ENCODE results near the gene SHISA4. TPM values are rescaled to one million over a fixed set of nuclear protein-coding genes. Genes with fewer than 3 reads are reported as not detected.

The SHISA4 gene
- total and polyA plus RNA-seq, 2 donors from 2014 or later = 10.4 to 37.6 TPM

- H3K9me3 ChIP-seq (ENCODE audit: control insufficient read depth in 2 of 3, insufficient read depth in 1 of 3, low read length in 3 of 3) = no peaks in the 10 kb centered on the region
- H3K36me3 ChIP-seq (ENCODE audit: control insufficient read depth in 2 of 3, insufficient read depth in 3 of 3, low read length in 3 of 3) = no peaks in the 10 kb centered on the region
- no peak for TF ChIP-seq CTCF (IDR thresholded peaks at IDR 0.05; ENCODE audit: borderline replicate concordance, extremely low read depth, insufficient read depth)
- H3K4me1 ChIP-seq (ENCODE audit: control insufficient read depth in 2 of 3, insufficient read depth in 2 of 3, low read depth in 1 of 3, low read length in 3 of 3) = peaks cover 0 to 12% (median 0%) of the 10 kb centered on the region in 3 donors
- FAIRE-seq (no peak), DNase-seq (no peak)
- no peak overlapping the region for H3K27ac ChIP-seq (ENCODE audit: low read depth in 2 of 2, low read length in 2 of 2)
- no peak overlapping the region for H3K9ac ChIP-seq (ENCODE audit: low read length in 3 of 3)
- H3K4me3 ChIP-seq (ENCODE audit: low read length in 3 of 3) = no peak overlapping the region
- no peaks in the 10 kb centered on the region for H3K27me3 ChIP-seq (ENCODE audit: control insufficient read depth, insufficient read depth, low read length)
- intact Hi-C loops (cut with DNase I) = loop anchor here (5.0 kb wide), 1 partner anchor 74 kb away; no protein-coding TSS in a partner anchor
Measured at GRCh38 chr1:201893431-201893830, 4.7 kb downstream of the SHISA4 start.

- no peak for FAIRE-seq
Measured at GRCh38 chr1:201894343-201895119, 5.8 kb downstream of the SHISA4 start.

GRCh38 chr1:201895120-201895665 lies 6.5 kb downstream of the SHISA4 start:
- Histone ChIP-seq H3K27me3 (ENCODE audit: control insufficient read depth, insufficient read depth, low read length) (no peaks in the 10 kb centered on the region), H3K9me3 (ENCODE audit: control insufficient read depth in 2 of 3, insufficient read depth in 1 of 3, low read length in 3 of 3) (no peaks in the 10 kb centered on the region), H3K36me3 (ENCODE audit: control insufficient read depth in 2 of 3, insufficient read depth in 3 of 3, low read length in 3 of 3) (no peaks in the 10 kb centered on the region), H3K4me3 (ENCODE audit: low read length in 3 of 3) (no peak overlapping the region), H3K27ac (ENCODE audit: low read depth in 2 of 2, low read length in 2 of 2) (no peak overlapping the region), H3K4me1 (ENCODE audit: control insufficient read depth in 2 of 3, insufficient read depth in 2 of 3, low read depth in 1 of 3, low read length in 3 of 3) (peaks cover 0 to 5% (median 0%) of the 10 kb centered on the region in 3 donors), H3K9ac (ENCODE audit: low read length in 3 of 3) (no peak overlapping the region)
- FAIRE-seq = no peak
- TF ChIP-seq CTCF (IDR thresholded peaks at IDR 0.05; ENCODE audit: borderline replicate concordance, extremely low read depth, insufficient read depth) = no peak
- DNase-seq = no peak
- intact Hi-C loops (cut with DNase I) = loop anchor here (5.0 kb wide), 1 partner anchor 62 kb away; the partner anchor contains the start of gene TIMM17A

More at GRCh38 chr1:201894343-201895119, 5.8 kb downstream of the SHISA4 start:
- H3K4me1 ChIP-seq (ENCODE audit: control insufficient read depth in 2 of 3, insufficient read depth in 2 of 3, low read depth in 1 of 3, low read length in 3 of 3) = peaks cover 0 to 5% (median 0%) of the 10 kb centered on the region in 3 donors
- no peak for DNase-seq
- no peak overlapping the region for H3K27ac ChIP-seq (ENCODE audit: low read depth in 2 of 2, low read length in 2 of 2)
- intact Hi-C loops (cut with DNase I) = loop anchor here (5.0 kb wide), 2 partner anchors 63 to 73 kb away; partner anchors contain the start of gene TIMM17A
- no peaks in the 10 kb centered on the region for H3K9me3 ChIP-seq (ENCODE audit: control insufficient read depth in 2 of 3, insufficient read depth in 1 of 3, low read length in 3 of 3)
- no peak for TF ChIP-seq CTCF (IDR thresholded peaks at IDR 0.05; ENCODE audit: borderline replicate concordance, extremely low read depth, insufficient read depth)
- no peak overlapping the region for H3K4me3 ChIP-seq (ENCODE audit: low read length in 3 of 3)
- no peaks in the 10 kb centered on the region for H3K27me3 ChIP-seq (ENCODE audit: control insufficient read depth, insufficient read depth, low read length)
- H3K36me3 ChIP-seq (ENCODE audit: control insufficient read depth in 2 of 3, insufficient read depth in 3 of 3, low read length in 3 of 3) = no peaks in the 10 kb centered on the region
- no peak overlapping the region for H3K9ac ChIP-seq (ENCODE audit: low read length in 3 of 3)
